GM23338 (cell line): Measurements from ENCODE around the gene CLPTM1L.

ENCODE experiments used
- CREB1 ChIP-seq: fragments of 250-450 bp; sonication (Bioruptor Pico); IDR thresholded peaks from 2 replicates; pipeline ENCODE4 v1.5.0; 2020; ENCODE audit warnings: low read depth, mild to moderate bottlenecking, moderate library complexity
- CTCF ChIP-seq, 2 experiments: fragments of 200-600 bp in 1 of 2; sonication (generic) in 1 of 2; conservative IDR thresholded peaks; 2 replicates each; pipeline versions ENCODE4 v1.5.1 to v1.6.1; 2016 to 2017; ENCODE audit warnings: antibody characterized with exemption in 2 of 2, low read depth in 2 of 2, mild to moderate bottlenecking in 2 of 2, moderate library complexity in 1 of 2
- ETS1 ChIP-seq: IDR thresholded peaks from 2 replicates; pipeline ENCODE4 v1.6.1; 2016; ENCODE audit warnings: antibody characterized with exemption
- EZH2 ChIP-seq: fragments of 200-600 bp; sonication (generic); IDR thresholded peaks from one replicate; pipeline ENCODE4 v1.8.0; 2017; ENCODE audit warnings: antibody characterized with exemption, mild to moderate bottlenecking, low read depth; ENCODE audit not compliant: unreplicated experiment
- EZH2phosphoT487 ChIP-seq: fragments of 200-600 bp; sonication (generic); IDR thresholded peaks from one replicate; pipeline ENCODE4 v1.8.1; 2018; ENCODE audit warnings: antibody characterized with exemption; ENCODE audit not compliant: unreplicated experiment
- NANOG ChIP-seq: IDR thresholded peaks from 2 replicates; pipeline ENCODE4 v1.6.1; 2016; ENCODE audit warnings: antibody characterized with exemption, borderline replicate concordance
- POLR2AphosphoS5 ChIP-seq: IDR thresholded peaks from 2 replicates; pipeline ENCODE4 v1.6.1; 2016; ENCODE audit warnings: antibody characterized with exemption, low read depth
- REST ChIP-seq: IDR thresholded peaks from one replicate; pipeline ENCODE4 v1.6.1; 2018; ENCODE audit warnings: antibody characterized with exemption; ENCODE audit not compliant: unreplicated experiment
- STAT1 ChIP-seq: IDR thresholded peaks from one replicate; pipeline ENCODE4 v1.6.1; 2016; ENCODE audit warnings: antibody characterized with exemption; ENCODE audit not compliant: unreplicated experiment
- ZNF331 ChIP-seq: fragments of 250-450 bp; sonication (Bioruptor Pico); IDR thresholded peaks from 2 replicates; pipeline ENCODE4 v1.5.0; 2020; ENCODE audit warnings: low read depth, mild to moderate bottlenecking, moderate library complexity
- ZNF462 ChIP-seq: fragments of 250-450 bp; sonication (Bioruptor Pico); IDR thresholded peaks from 2 replicates; pipeline ENCODE4 v1.5.0; 2020; ENCODE audit warnings: mild to moderate bottlenecking, moderate library complexity

GRCh38 chr5:1387876-1388275 lies 43.0 kb upstream of the CLPTM1L start:
- no peak for TF ChIP-seq CTCF (conservative IDR thresholded peaks at IDR 0.05; ENCODE audit: low read depth in 2 of 2)
- no peak for TF ChIP-seq EZH2
- no peak for TF ChIP-seq ZNF462 (CRISPR knock-in tag)
- no peak for TF ChIP-seq POLR2AphosphoS5
- TF ChIP-seq NANOG: no peak
- no peak for TF ChIP-seq ETS1
- TF ChIP-seq EZH2phosphoT487: no peak
- TF ChIP-seq CREB1 (CRISPR knock-in tag): no peak
- TF ChIP-seq ZNF331: no peak
- no peak for TF ChIP-seq REST
- TF ChIP-seq STAT1: no peak
